Epithelial cell of proximal tubule (primary cell): Measurements from ENCODE around the gene GCDH. TPM values are rescaled to one million over a fixed set of nuclear protein-coding genes. Genes with fewer than 3 reads are reported as not detected.

Experiments used
- DNase-seq: peaks from one replicate; pipeline ENCODE4 v3.0.0-alpha.2; 2011; ENCODE audit warnings: low read depth
- H3K4me3 ChIP-seq: 2 replicates; pipeline ENCODE4 v1.5.1; 2011; ENCODE audit warnings: low read depth, mild to moderate bottlenecking, low read length
- CTCF ChIP-seq: conservative IDR thresholded peaks from 2 replicates; pipeline ENCODE4 v1.5.1; 2012; ENCODE audit warnings: low read depth, mild to moderate bottlenecking, low read length
- total RNA-seq: library from RNA; depleted of rRNA; stranded (reverse); fragments of >200 nt; gene quantifications from 2 replicates; pipeline ENCODE4 v1.2.3, GENCODE V29; 2015

GCDH gene
- total RNA-seq, 1 donor from 2014 or later: 43.4 TPM

- TF ChIP-seq CTCF: no peak
- no peak for DNase-seq
- no peak overlapping the region for H3K4me3 ChIP-seq
Observed at GRCh38 chr19:12873891-12874745, 16.8 kb upstream of the GCDH start.

- DNase-seq: no peak
- TF ChIP-seq CTCF: no peak
- H3K4me3 ChIP-seq: no peak overlapping the region
Observed at GRCh38 chr19:12875086-12875485, 15.9 kb upstream of the GCDH start.

- H3K4me3 ChIP-seq: peak overlapping the region; percentile 75
- no peak for TF ChIP-seq CTCF
- DNase-seq: no peak
Observed at GRCh38 chr19:12880551-12881171, 10.3 kb upstream of the GCDH start.

GRCh38 chr19:12881172-12881808 is 9.7 kb upstream of the GCDH start, which contains the start of gene DNASE2:
Gene DNASE2 (minus strand): TSS chr19:12881449. CDS start chr19:12881375, 74 bp downstream.
- H3K4me3 ChIP-seq: peak within 1 kb of the TSS; percentile 75
- DNase-seq: no peak
- TF ChIP-seq CTCF: no peak

- DNase-seq: no peak
- TF ChIP-seq CTCF: no peak
- no peak overlapping the region for H3K4me3 ChIP-seq
Observed at GRCh38 chr19:12882589-12882988, 8.4 kb upstream of the GCDH start.

GRCh38 chr19:12884202-12884601 is 6.8 kb upstream of the GCDH start:
- no peak for TF ChIP-seq CTCF
- H3K4me3 ChIP-seq: no peak overlapping the region
- DNase-seq: no peak
